ENCODE measurements around the gene UBTD1. TPM values are rescaled to one million over a fixed set of nuclear protein-coding genes. Genes with fewer than 3 reads are reported as not detected.

UBTD1 gene
- total RNA-seq, 1 experiment from 2014 or later, result 53.0 TPM

GRCh38 chr10:97580421-97581367 lies 82.0 kb downstream of the UBTD1 start:
- no peak for DNase-seq (ENCODE audit: low read depth)

- DNase-seq (ENCODE audit: low read depth), result no peak
These were observed 83.4 kb downstream of the UBTD1 start for GRCh38 chr10:97582169-97582568.

DNA sequence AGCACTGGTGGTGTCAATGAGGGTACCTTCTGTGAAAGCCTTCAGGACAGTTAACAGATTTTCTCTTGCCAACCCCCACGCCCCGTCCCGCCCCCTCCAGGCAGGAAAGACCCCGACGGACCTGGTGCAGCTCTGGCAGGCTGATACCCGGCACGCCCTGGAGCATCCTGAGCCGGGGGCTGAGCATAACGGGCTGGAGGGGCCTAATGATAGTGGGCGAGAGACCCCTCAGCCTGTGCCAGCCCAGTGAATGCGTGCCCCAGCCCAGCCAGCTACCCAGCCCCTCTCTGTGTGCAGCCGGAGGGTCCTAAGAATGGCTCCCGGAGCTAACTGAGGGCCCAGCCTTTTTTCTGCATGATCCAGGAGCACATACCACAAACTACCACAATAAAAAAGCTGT lies 84.8 kb downstream of the UBTD1 start:
- DNase-seq (ENCODE audit: low read depth), result no peak

GRCh38 chr10:97584060-97584797 lies 85.5 kb downstream of the UBTD1 start, which contains the start of gene HOGA1:
HOGA1 (plus strand) TSS chr10:97584389; CDS start chr10:97584704, 315 bp downstream.
- peak; percentile 85 for DNase-seq (ENCODE audit: low read depth)

- no peak for DNase-seq (ENCODE audit: low read depth)
These were observed 86.2 kb downstream of the UBTD1 start for GRCh38 chr10:97584798-97585438.

DNA sequence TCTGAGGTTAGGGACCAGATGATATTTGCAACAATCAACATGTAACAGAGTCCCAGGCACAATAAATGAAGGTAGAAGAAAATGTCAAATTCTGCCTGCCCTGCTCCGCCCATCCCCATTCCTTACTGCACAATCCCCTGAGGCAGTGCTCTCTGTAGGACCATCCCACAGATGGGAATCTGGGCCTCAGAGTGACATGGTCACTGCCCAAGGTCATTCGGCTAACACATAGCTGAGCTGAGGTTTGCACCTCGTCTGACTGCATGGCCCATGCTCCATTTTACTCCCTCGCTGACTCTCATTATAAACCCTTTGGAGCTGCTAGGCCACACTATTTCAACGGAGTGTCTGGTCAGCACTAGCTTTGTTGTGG lies 86.7 kb downstream of the UBTD1 start:
- DNase-seq (ENCODE audit: low read depth), result no peak

- DNase-seq (ENCODE audit: low read depth), result no peak
These were observed 88.5 kb downstream of the UBTD1 start for GRCh38 chr10:97587183-97587582.

GRCh38 chr10:97589479-97589878 lies 90.8 kb downstream of the UBTD1 start, which contains the start of gene C10orf62:
C10orf62 (plus strand) TSS chr10:97589721; CDS start chr10:97589898, 177 bp downstream.
- DNase-seq (ENCODE audit: low read depth), result peak; percentile 15

DNA sequence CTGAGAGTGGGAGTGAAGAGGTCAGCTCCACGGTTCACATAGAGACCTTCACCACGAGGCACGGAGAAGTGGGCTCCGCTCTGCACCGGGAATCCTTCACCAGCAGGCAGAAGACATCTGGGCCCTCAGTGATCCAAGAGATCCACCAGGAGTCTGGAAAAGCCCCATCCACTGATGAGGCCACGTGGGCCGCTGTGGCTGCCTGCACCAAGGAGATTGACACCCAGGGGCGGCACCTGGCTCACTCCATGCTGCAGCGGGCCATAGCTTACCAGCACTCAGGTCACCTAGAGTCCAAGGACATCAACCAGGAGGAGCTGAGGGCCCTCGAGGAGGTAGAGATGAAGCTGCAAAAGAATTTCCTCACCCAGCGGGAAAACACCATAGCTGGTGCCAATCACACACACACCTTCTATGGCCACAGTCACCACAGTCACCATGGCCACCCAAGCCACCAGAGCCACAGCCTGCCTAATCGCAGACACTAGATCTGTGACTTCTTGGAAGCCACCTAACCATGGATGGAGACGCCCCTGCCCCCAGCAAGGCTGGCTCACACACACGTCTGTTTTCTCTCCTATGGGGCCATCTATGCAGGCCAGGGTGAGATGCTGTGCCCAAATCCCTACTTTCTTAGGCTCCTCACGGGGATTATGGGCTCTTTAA lies 91.5 kb downstream of the UBTD1 start:
- no peak for DNase-seq (ENCODE audit: low read depth)

GRCh38 chr10:97590748-97591495 lies 92.2 kb downstream of the UBTD1 start:
- no peak for DNase-seq (ENCODE audit: low read depth)

- no peak for DNase-seq (ENCODE audit: low read depth)
These were observed 94.7 kb downstream of the UBTD1 start for GRCh38 chr10:97593421-97593820.

GRCh38 chr10:97596101-97597082 lies 97.7 kb downstream of the UBTD1 start:
- peak; percentile 91 for DNase-seq (ENCODE audit: low read depth)

GRCh38 chr10:97597778-97598177 lies 99.1 kb downstream of the UBTD1 start:
- no peak for DNase-seq (ENCODE audit: low read depth)

DNA sequence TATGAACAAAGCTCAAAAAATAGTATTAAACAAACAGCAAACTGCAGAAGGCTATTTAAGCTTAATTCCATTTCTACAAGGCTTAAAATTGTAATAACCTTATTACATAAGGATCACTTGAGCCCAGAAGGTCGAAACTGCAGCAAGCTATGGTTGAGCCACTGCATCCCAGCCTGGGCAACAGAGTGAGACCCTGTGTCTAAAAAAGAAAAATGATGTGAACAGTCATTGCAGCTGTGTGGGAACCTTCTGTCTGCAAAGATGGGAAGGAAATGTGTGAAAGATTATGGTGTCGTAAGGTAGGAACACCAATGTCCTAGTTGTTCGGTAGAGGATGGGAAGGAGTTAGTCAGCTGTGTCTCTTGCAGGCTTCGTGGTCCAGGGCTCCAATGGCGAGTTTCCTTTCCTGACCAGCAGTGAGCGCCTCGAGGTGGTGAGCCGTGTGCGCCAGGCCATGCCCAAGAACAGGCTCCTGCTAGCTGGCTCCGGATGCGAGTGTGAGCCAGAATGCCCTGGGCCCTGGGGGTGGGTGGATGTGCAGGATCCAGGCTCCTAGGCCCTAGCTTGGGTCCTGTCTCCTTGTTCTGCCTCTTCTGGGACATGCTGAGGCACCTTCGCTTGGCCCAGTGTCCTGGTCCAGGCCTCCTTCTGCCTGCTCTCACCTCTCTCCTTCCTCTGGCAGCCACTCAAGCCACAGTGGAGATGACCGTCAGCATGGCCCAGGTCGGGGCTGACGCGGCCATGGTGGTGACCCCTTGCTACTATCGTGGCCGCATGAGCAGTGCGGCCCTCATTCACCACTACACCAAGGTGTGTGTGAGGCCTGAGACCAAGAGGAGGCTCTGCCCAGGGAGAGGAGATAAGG lies 99.9 kb downstream of the UBTD1 start:
- DNase-seq (ENCODE audit: low read depth), result no peak

DNA sequence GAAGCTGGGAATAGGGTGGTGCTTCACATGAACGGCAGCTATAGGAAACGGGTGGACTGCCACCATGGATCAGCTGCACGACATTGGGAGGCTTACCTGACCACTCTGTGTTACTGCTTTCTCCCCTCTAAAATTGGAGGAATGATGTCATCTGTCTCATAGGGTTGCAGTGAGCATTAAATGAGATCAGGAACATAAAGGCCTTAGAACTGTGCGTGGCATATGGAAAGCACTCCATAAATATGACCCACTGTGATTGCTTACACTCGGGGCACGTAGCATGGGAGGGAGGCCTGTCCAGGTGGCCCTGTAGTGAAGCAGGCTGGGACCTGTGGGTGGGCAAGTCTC lies 100.5 kb downstream of the UBTD1 start:
- DNase-seq (ENCODE audit: low read depth), result no peak

DNA sequence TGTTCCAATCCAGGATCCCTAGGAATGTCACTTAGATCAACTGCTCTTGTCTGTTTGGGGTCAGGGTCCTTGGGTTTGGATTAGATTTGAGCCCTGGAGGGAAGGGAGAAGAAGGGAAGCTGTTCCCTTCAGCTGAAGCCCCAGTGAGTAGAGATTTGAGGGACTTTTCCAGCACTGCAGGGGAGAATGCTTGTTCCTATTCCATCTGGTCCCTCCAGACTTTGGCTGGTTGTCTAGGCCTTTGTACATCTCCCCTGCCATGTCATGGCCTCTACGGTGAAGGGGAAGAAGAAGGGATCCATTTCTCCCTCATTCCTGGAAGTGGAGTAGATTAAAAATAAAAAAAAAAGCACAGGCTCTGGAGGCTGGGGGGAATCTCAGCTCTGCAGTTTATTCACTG lies 101.9 kb downstream of the UBTD1 start:
- no peak for DNase-seq (ENCODE audit: low read depth)

DNA sequence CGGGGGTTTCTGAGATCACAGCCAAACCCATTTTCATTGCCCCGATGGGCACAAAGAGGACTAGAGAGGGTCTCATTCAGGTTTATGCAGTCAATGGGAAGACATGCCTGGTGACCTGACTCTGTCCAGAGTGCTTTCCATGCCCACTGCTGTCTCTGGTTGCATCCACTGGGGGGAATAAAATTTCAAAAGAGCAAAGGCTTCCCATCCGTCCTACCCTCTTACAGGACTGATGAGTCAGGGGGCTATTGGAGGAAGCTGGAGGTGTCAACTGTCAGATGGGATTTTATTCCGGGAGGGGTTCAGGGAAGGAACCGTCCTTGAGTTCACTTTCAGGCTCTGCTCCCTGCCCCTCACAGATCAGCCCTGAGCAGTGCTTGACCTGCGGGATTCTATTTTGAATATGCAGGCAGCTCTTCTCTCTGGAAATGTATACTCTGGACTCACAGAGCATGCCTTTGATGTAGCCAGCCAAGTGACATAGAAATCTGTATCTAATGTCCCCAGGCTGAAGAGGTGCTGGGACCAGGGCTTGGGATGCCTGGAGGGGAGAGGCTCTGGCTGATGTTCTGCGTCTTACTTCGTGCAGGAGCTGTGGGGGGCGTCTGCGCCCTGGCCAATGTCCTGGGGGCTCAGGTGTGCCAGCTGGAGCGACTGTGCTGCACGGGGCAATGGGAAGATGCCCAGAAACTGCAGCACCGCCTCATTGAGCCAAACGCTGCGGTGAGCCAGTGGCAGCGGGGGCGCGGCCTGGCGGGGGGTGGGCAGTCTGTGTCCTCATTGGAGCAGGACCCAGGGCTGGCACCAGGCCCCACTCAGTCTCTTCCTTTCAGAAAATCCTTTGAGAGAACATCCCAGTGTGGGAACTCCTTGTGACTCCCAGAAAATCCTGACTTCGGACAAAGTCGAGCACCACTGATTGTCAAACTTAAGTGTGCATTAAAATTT lies 102.8 kb downstream of the UBTD1 start:
- DNase-seq (ENCODE audit: low read depth), result no peak
